GM23338 (cell line): Measurements from ENCODE around the gene DDRGK1. TPM values are rescaled to one million over a fixed set of nuclear protein-coding genes. Genes with fewer than 3 reads are reported as not detected.

ENCODE experiments used
- ATAC-seq: fragments of 200-7000 bp; cut with Tn5 transposase; 3 replicates; pipeline ENCODE4 v1.9.1; 2020
- DNase-seq: peaks from one replicate; pipeline ENCODE4 v3.0.0-alpha.2; 2015; ENCODE audit warnings: low spot score
- H2AFZ ChIP-seq: fragments of 200-600 bp; sonication (generic); 2 replicates; pipeline ENCODE4 v1.8.0; 2016; ENCODE audit warnings: antibody characterized with exemption, mild to moderate bottlenecking, moderate library complexity
- H3F3A ChIP-seq: fragments of 200-600 bp; sonication (generic); replicated peaks from 2 replicates; pipeline ENCODE4 v1.8.0; 2017; ENCODE audit warnings: antibody characterized with exemption, mixed run types, low read depth
- H3K27ac ChIP-seq: fragments of 200-600 bp; sonication (generic); 2 replicates; pipeline ENCODE4 v1.6.1; 2016; ENCODE audit warnings: low read depth
- H3K27me3 ChIP-seq: fragments of 200-600 bp; sonication (generic); 2 replicates; pipeline ENCODE4 v1.8.0; 2016; ENCODE audit warnings: mild to moderate bottlenecking, mixed run types, moderate library complexity; ENCODE audit not compliant: insufficient read depth
- H3K36me3 ChIP-seq: fragments of 200-600 bp; sonication (generic); 2 replicates; pipeline ENCODE4 v1.8.0; 2016; ENCODE audit warnings: mild to moderate bottlenecking; ENCODE audit not compliant: insufficient read depth
- H3K4me1 ChIP-seq: fragments of 200-600 bp; sonication (generic); 2 replicates; pipeline ENCODE4 v1.8.0; 2016; ENCODE audit warnings: mild to moderate bottlenecking, moderate library complexity; ENCODE audit not compliant: insufficient read depth
- H3K4me2 ChIP-seq: fragments of 200-600 bp; sonication (generic); 2 replicates; pipeline ENCODE4 v1.7.1; 2017; ENCODE audit warnings: mixed run types
- H3K4me3 ChIP-seq: fragments of 200-600 bp; sonication (generic); 2 replicates; pipeline ENCODE4 v1.6.1; 2016; ENCODE audit warnings: mixed run types
- H3K79me2 ChIP-seq: fragments of 200-600 bp; sonication (generic); replicated peaks from 2 replicates; pipeline ENCODE4 v1.8.0; 2017; ENCODE audit warnings: mild to moderate bottlenecking; ENCODE audit not compliant: insufficient read depth
- H3K9me2 ChIP-seq: fragments of 200-600 bp; sonication (generic); 2 replicates; pipeline ENCODE4 v1.8.0; 2017; ENCODE audit not compliant: insufficient read depth
- H4K20me1 ChIP-seq: fragments of 200-600 bp; sonication (generic); replicated peaks from 2 replicates; pipeline ENCODE4 v1.8.0; 2017; ENCODE audit warnings: mild to moderate bottlenecking; ENCODE audit not compliant: insufficient read depth
- H3K27ac Mint-ChIP-seq: 2 replicates; pipeline ENCODE4 v1.8.0; 2020; ENCODE audit warnings: inconsistent platforms, mild to moderate bottlenecking, moderate library complexity, mixed read lengths
- H3K27me3 Mint-ChIP-seq: 3 replicates; pipeline ENCODE4 v1.8.0; 2022; ENCODE audit warnings: low read depth, mild to moderate bottlenecking, moderate library complexity, mixed read lengths, inconsistent platforms; ENCODE audit not compliant: insufficient read depth, poor library complexity
- H3K36me3 Mint-ChIP-seq: 3 replicates; pipeline ENCODE4 v1.8.0; 2021; ENCODE audit warnings: low read depth, mild to moderate bottlenecking, inconsistent platforms, moderate library complexity, mixed read lengths
- H3K4me1 Mint-ChIP-seq: 3 replicates; pipeline ENCODE4 v1.8.0; 2020; ENCODE audit warnings: mild to moderate bottlenecking, inconsistent platforms, mixed read lengths
- H3K4me3 Mint-ChIP-seq: 3 replicates; pipeline ENCODE4 v1.8.0; 2021; ENCODE audit warnings: moderate library complexity, mild to moderate bottlenecking, inconsistent platforms, mixed read lengths
- H3K9me3 Mint-ChIP-seq: 3 replicates; pipeline ENCODE4 v1.8.0; 2020; ENCODE audit warnings: moderate library complexity, mild to moderate bottlenecking, inconsistent platforms, mixed read lengths
- CREB1 ChIP-seq: fragments of 250-450 bp; sonication (Bioruptor Pico); IDR thresholded peaks from 2 replicates; pipeline ENCODE4 v1.5.0; 2020; ENCODE audit warnings: low read depth, mild to moderate bottlenecking, moderate library complexity
- EZH2phosphoT487 ChIP-seq: fragments of 200-600 bp; sonication (generic); IDR thresholded peaks from one replicate; pipeline ENCODE4 v1.8.1; 2018; ENCODE audit warnings: antibody characterized with exemption; ENCODE audit not compliant: unreplicated experiment
- JUNB ChIP-seq: IDR thresholded peaks from one replicate; pipeline ENCODE4 v1.6.1; 2016; ENCODE audit warnings: antibody characterized with exemption; ENCODE audit not compliant: unreplicated experiment
- NANOG ChIP-seq: IDR thresholded peaks from 2 replicates; pipeline ENCODE4 v1.6.1; 2016; ENCODE audit warnings: antibody characterized with exemption, borderline replicate concordance
- ZNF114 ChIP-seq: fragments of 250-450 bp; sonication (Bioruptor Pico); IDR thresholded peaks from 2 replicates; pipeline ENCODE4 v1.5.0; 2020; ENCODE audit warnings: mild to moderate bottlenecking, moderate library complexity
- ZNF331 ChIP-seq: fragments of 250-450 bp; sonication (Bioruptor Pico); IDR thresholded peaks from 2 replicates; pipeline ENCODE4 v1.5.0; 2020; ENCODE audit warnings: low read depth, mild to moderate bottlenecking, moderate library complexity
- polyA plus RNA-seq: library from polyadenylated mRNA; unstranded; fragments of >200 nt; fragmentation: Nextera tagmentation; extraction: Ambion mirVana; gene quantifications from 2 replicates; pipeline ENCODE4 v1.2.1, GENCODE V29; 2016
- total RNA-seq: library from RNA; depleted of rRNA; stranded (reverse); fragments of >200 nt; shearing (Covaris generic); gene quantifications from 2 replicates; pipeline ENCODE4 v1.2.3, GENCODE V29; 2014
- TF ChIP-seq, protein P1 (sequence below): IDR thresholded peaks from 2 replicates; pipeline ENCODE4 v1.6.1; 2016; ENCODE audit warnings: antibody characterized with exemption
- TF ChIP-seq, protein P2 (sequence below): IDR thresholded peaks from one replicate; pipeline ENCODE4 v1.6.1; 2018; ENCODE audit warnings: antibody characterized with exemption; ENCODE audit not compliant: unreplicated experiment
- TF ChIP-seq, protein P3 (sequence below), 2 experiments: fragments of 200-600 bp in 1 of 2; sonication (generic) in 1 of 2; conservative IDR thresholded peaks; 2 replicates each; pipeline versions ENCODE4 v1.5.1 to v1.6.1; 2016 to 2017; ENCODE audit warnings: antibody characterized with exemption in 2 of 2, low read depth in 2 of 2, mild to moderate bottlenecking in 2 of 2, moderate library complexity in 1 of 2

Gene DDRGK1
- total and polyA plus RNA-seq, 2 experiments from 2014 or later = 44.0 to 45.5 TPM

DNA sequence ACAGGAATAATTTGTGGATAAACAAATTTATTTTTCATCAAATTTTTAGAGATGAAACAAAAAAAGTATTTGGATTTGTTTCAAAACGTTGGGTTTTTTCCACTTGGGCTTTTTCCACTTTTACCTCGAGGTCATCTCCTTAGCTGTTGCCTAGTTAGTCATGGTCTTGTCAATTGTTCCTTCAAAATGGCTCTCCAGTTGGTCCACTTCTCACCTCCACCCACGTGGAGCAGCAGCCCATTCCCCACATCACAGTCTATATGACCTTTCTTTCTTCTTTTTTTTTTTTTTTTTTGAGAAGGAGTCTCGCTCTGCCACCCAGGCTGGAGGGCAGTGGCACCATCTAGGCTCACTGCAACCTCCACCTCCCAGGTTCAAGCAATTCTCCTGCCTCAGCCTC is 41.2 kb upstream of the DDRGK1 start:
- Histone ChIP-seq H3K4me2 (no peak overlapping the region), H3K27ac (no peak overlapping the region), H4K20me1 (no peaks in the 10 kb centered on the region; the same call in 1 of the 2 replicates), H3K4me3 (no peak overlapping the region), H3F3A (0 out of 2 replicates have a peak, but pooled peaks cover 14% of the 10 kb centered on the region), H3K4me1 (peaks cover 18% of the 10 kb centered on the region), H2AFZ (no peak overlapping the region), H3K9me2 (no peaks in the 10 kb centered on the region), H3K27me3 (peaks cover 48% of the 10 kb centered on the region), H3K36me3 (no peaks in the 10 kb centered on the region), H3K79me2 (no peaks in the 10 kb centered on the region)
- ATAC-seq = no peak
- Mint-ChIP-seq H3K4me3 (no peak overlapping the region), H3K36me3 (peaks cover 3% of the 10 kb centered on the region; the same call in 1 of the 3 replicates), H3K4me1 (peaks cover 20% of the 10 kb centered on the region), H3K27ac (no peak overlapping the region), H3K9me3 (no peaks in the 10 kb centered on the region), H3K27me3 (peaks cover 46% of the 10 kb centered on the region)
- TF ChIP-seq, protein P1, sequence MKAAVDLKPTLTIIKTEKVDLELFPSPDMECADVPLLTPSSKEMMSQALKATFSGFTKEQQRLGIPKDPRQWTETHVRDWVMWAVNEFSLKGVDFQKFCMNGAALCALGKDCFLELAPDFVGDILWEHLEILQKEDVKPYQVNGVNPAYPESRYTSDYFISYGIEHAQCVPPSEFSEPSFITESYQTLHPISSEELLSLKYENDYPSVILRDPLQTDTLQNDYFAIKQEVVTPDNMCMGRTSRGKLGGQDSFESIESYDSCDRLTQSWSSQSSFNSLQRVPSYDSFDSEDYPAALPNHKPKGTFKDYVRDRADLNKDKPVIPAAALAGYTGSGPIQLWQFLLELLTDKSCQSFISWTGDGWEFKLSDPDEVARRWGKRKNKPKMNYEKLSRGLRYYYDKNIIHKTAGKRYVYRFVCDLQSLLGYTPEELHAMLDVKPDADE = no peak
- TF ChIP-seq ZNF114 (CRISPR knock-in tag) (no peak), JUNB (no peak)
- TF ChIP-seq, protein P2, sequence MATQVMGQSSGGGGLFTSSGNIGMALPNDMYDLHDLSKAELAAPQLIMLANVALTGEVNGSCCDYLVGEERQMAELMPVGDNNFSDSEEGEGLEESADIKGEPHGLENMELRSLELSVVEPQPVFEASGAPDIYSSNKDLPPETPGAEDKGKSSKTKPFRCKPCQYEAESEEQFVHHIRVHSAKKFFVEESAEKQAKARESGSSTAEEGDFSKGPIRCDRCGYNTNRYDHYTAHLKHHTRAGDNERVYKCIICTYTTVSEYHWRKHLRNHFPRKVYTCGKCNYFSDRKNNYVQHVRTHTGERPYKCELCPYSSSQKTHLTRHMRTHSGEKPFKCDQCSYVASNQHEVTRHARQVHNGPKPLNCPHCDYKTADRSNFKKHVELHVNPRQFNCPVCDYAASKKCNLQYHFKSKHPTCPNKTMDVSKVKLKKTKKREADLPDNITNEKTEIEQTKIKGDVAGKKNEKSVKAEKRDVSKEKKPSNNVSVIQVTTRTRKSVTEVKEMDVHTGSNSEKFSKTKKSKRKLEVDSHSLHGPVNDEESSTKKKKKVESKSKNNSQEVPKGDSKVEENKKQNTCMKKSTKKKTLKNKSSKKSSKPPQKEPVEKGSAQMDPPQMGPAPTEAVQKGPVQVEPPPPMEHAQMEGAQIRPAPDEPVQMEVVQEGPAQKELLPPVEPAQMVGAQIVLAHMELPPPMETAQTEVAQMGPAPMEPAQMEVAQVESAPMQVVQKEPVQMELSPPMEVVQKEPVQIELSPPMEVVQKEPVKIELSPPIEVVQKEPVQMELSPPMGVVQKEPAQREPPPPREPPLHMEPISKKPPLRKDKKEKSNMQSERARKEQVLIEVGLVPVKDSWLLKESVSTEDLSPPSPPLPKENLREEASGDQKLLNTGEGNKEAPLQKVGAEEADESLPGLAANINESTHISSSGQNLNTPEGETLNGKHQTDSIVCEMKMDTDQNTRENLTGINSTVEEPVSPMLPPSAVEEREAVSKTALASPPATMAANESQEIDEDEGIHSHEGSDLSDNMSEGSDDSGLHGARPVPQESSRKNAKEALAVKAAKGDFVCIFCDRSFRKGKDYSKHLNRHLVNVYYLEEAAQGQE = no peak
- DNase-seq = no peak

DNA sequence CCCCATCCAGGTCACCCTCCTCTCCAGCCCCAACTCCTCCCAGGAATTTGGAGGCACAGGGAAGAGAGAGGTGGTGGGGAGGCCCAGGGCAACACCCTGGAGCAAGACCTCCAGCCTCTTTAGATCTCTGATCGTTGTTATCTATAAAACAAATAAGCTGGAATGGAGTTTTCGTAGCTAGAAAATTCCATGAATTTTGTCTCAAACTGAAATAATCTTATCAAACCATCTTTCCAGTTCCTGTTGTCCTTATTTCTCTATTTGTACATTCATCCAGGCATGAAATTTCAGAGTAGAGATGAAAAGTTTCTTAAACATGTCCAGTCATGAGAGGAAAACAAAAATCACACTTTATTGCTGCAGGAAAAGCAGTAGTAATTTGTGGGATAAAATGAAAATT is 40.7 kb upstream of the DDRGK1 start:
- H3K36me3 ChIP-seq = no peaks in the 10 kb centered on the region
- TF ChIP-seq EZH2phosphoT487 (no peak), CREB1 (CRISPR knock-in tag) (no peak), JUNB (no peak), ZNF114 (CRISPR knock-in tag) (no peak), ZNF331 (CRISPR knock-in tag) (no peak), NANOG (no peak)
- TF ChIP-seq, protein P3, sequence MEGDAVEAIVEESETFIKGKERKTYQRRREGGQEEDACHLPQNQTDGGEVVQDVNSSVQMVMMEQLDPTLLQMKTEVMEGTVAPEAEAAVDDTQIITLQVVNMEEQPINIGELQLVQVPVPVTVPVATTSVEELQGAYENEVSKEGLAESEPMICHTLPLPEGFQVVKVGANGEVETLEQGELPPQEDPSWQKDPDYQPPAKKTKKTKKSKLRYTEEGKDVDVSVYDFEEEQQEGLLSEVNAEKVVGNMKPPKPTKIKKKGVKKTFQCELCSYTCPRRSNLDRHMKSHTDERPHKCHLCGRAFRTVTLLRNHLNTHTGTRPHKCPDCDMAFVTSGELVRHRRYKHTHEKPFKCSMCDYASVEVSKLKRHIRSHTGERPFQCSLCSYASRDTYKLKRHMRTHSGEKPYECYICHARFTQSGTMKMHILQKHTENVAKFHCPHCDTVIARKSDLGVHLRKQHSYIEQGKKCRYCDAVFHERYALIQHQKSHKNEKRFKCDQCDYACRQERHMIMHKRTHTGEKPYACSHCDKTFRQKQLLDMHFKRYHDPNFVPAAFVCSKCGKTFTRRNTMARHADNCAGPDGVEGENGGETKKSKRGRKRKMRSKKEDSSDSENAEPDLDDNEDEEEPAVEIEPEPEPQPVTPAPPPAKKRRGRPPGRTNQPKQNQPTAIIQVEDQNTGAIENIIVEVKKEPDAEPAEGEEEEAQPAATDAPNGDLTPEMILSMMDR (conservative IDR thresholded peaks at IDR 0.05; ENCODE audit: low read depth in 2 of 2) = no peak
- TF ChIP-seq, protein P2 = no peak

More for the DNA sequence above, 40.7 kb upstream of the DDRGK1 start:
- H3F3A ChIP-seq = 0 out of 2 replicates have a peak, but pooled peaks cover 14% of the 10 kb centered on the region
- no peak overlapping the region for H2AFZ ChIP-seq
- H3K4me1 ChIP-seq = peaks cover 16% of the 10 kb centered on the region
- no peak overlapping the region for H3K27ac ChIP-seq
- peaks cover 49% of the 10 kb centered on the region for H3K27me3 Mint-ChIP-seq
- peaks cover 54% of the 10 kb centered on the region for H3K27me3 ChIP-seq
- H3K27ac Mint-ChIP-seq = no peak overlapping the region
- H3K4me3 ChIP-seq = no peak overlapping the region
- no peaks in the 10 kb centered on the region; the same call in 1 of the 2 replicates for H4K20me1 ChIP-seq
- H3K79me2 ChIP-seq = no peaks in the 10 kb centered on the region
- ATAC-seq (no peak), DNase-seq (no peak)
- no peaks in the 10 kb centered on the region for H3K9me3 Mint-ChIP-seq
- peaks cover 17% of the 10 kb centered on the region for H3K4me1 Mint-ChIP-seq
- H3K4me3 Mint-ChIP-seq = no peak overlapping the region
- peaks cover 3% of the 10 kb centered on the region; the same call in 1 of the 3 replicates for H3K36me3 Mint-ChIP-seq
- H3K9me2 ChIP-seq = no peaks in the 10 kb centered on the region
- H3K4me2 ChIP-seq = no peak overlapping the region
